Ascending aorta (tissue), 2 donors: ENCODE measurements around the gene MMP20. TPM values are rescaled to one million over a fixed set of nuclear protein-coding genes. Genes with fewer than 3 reads are reported as not detected.

Experiments used
- DNase-seq, 2 donors: peaks; one replicate each; pipeline ENCODE4 v3.0.0-alpha.2; 2019; ENCODE audit warnings: low spot score in 2 of 2
- H3K27ac ChIP-seq, 2 donors: fragments of 200-600 bp; sonication (generic); one replicate each; pipeline ENCODE4 v1.5.1; 2016 to 2017; ENCODE audit warnings: mild to moderate bottlenecking in 1 of 2
- H3K27me3 ChIP-seq: fragments of 200-600 bp; sonication (generic); one replicate; pipeline ENCODE4 v1.5.1; 2017
- H3K36me3 ChIP-seq, 2 donors: fragments of 200-600 bp; sonication (generic); one replicate each; pipeline ENCODE4 v1.5.1; 2016
- H3K4me1 ChIP-seq, 2 donors: fragments of 200-600 bp; sonication (generic); one replicate each; pipeline ENCODE4 v1.5.1; 2016 to 2017; ENCODE audit warnings: mild to moderate bottlenecking in 1 of 2
- H3K4me3 ChIP-seq, 2 donors: fragments of 200-600 bp; sonication (generic); one replicate each; pipeline ENCODE4 v1.5.1; 2016 to 2017; ENCODE audit warnings: mild to moderate bottlenecking in 1 of 2
- H3K9me3 ChIP-seq, 2 donors: fragments of 200-600 bp; sonication (generic); one replicate each; pipeline ENCODE4 v1.5.1; 2016
- intact Hi-C: fragments of 100-400 bp; cut with DNase I; formaldehyde crosslinking; loops from one replicate; pipeline ENCODE4 v1.15.1; 2023
- total RNA-seq: library from RNA; depleted of rRNA; stranded (reverse); fragments of >200 nt; gene quantifications from one replicate; pipeline ENCODE4 v1.1.0, GENCODE V29; 2016
- TF ChIP-seq, protein P1 (sequence below), 3 experiments: fragments of 200-600 bp in 2 of 3; fragments of 450-650 bp in 1 of 3; sonication (generic) in 2 of 3; IDR thresholded peaks; one replicate each; pipeline ENCODE4 v1.5.1; 2016 to 2019; ENCODE audit warnings: antibody characterized with exemption in 3 of 3, mild to moderate bottlenecking in 1 of 3, moderate library complexity in 1 of 3

The MMP20 gene
- total RNA-seq, 1 donor from 2014 or later: not detected

GRCh38 chr11:102620818-102621561 lies 4.1 kb downstream of the MMP20 start:
- H3K4me3 ChIP-seq: no peak overlapping the region
- H3K4me1 ChIP-seq: peaks cover 0 to 2% of the 10 kb centered on the region in 2 donors
- intact Hi-C loops: no loop called here
- peak overlapping the region in 1 of 2 donors; percentile 39 for H3K27ac ChIP-seq
- peak in 1 of 2 donors; percentile 71 for DNase-seq
- no peaks in the 10 kb centered on the region for H3K36me3 ChIP-seq
- TF ChIP-seq, protein P1, sequence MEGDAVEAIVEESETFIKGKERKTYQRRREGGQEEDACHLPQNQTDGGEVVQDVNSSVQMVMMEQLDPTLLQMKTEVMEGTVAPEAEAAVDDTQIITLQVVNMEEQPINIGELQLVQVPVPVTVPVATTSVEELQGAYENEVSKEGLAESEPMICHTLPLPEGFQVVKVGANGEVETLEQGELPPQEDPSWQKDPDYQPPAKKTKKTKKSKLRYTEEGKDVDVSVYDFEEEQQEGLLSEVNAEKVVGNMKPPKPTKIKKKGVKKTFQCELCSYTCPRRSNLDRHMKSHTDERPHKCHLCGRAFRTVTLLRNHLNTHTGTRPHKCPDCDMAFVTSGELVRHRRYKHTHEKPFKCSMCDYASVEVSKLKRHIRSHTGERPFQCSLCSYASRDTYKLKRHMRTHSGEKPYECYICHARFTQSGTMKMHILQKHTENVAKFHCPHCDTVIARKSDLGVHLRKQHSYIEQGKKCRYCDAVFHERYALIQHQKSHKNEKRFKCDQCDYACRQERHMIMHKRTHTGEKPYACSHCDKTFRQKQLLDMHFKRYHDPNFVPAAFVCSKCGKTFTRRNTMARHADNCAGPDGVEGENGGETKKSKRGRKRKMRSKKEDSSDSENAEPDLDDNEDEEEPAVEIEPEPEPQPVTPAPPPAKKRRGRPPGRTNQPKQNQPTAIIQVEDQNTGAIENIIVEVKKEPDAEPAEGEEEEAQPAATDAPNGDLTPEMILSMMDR (IDR thresholded peaks at IDR 0.05): no peak
- no peaks in the 10 kb centered on the region for H3K9me3 ChIP-seq
- H3K27me3 ChIP-seq: no peaks in the 10 kb centered on the region

DNA sequence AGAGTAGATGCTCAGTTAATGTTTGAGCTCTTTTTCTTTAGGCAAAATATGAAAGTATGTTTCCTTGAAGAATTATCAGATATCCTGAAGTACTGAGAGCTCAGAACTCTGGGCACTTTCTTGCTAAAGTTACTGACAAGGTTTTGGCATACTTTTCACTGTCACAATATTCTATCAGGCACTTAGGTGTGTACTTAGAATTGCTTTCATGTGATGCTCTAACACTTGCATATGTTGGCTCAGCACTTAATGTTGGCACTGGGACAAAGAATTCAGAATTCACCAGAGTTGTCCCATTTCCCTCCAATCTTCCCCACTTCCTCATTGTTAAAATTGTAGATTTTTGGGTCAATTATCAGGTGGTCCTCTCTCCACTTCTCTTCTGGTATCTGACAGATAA lies 5.0 kb downstream of the MMP20 start:
- Histone ChIP-seq H3K4me1 (peaks cover 0 to 2% of the 10 kb centered on the region in 2 donors), H3K4me3 (no peak overlapping the region), H3K36me3 (no peaks in the 10 kb centered on the region), H3K27ac (no peak overlapping the region), H3K27me3 (no peaks in the 10 kb centered on the region), H3K9me3 (no peaks in the 10 kb centered on the region)
- TF ChIP-seq, protein P1 (IDR thresholded peaks at IDR 0.05): no peak
- intact Hi-C loops: no loop called here
- DNase-seq: no peak

GRCh38 chr11:102617466-102618008 lies 7.6 kb downstream of the MMP20 start:
- intact Hi-C loops: no loop called here
- no peak for DNase-seq

GRCh38 chr11:102615894-102616432 lies 9.2 kb downstream of the MMP20 start:
- H3K27me3 ChIP-seq: no peaks in the 10 kb centered on the region
- H3K4me3 ChIP-seq: no peak overlapping the region
- H3K36me3 ChIP-seq: no peaks in the 10 kb centered on the region
- no peak for DNase-seq
- TF ChIP-seq, protein P1 (IDR thresholded peaks at IDR 0.05): no peak
- intact Hi-C loops: no loop called here
- no peaks in the 10 kb centered on the region for H3K4me1 ChIP-seq
- no peak overlapping the region for H3K27ac ChIP-seq
- no peaks in the 10 kb centered on the region for H3K9me3 ChIP-seq

More at GRCh38 chr11:102617466-102618008, 7.6 kb downstream of the MMP20 start:
- TF ChIP-seq, protein P1 (IDR thresholded peaks at IDR 0.05): no peak
- peaks cover 0 to 2% of the 10 kb centered on the region in 2 donors for H3K4me1 ChIP-seq
- no peaks in the 10 kb centered on the region for H3K9me3 ChIP-seq
- no peaks in the 10 kb centered on the region for H3K36me3 ChIP-seq
- H3K27ac ChIP-seq: no peak overlapping the region
- no peak overlapping the region for H3K4me3 ChIP-seq
- no peaks in the 10 kb centered on the region for H3K27me3 ChIP-seq

- Histone ChIP-seq H3K4me1 (no peaks in the 10 kb centered on the region), H3K27ac (no peak overlapping the region), H3K36me3 (no peaks in the 10 kb centered on the region), H3K4me3 (no peak overlapping the region), H3K9me3 (no peaks in the 10 kb centered on the region), H3K27me3 (no peaks in the 10 kb centered on the region)
- DNase-seq: no peak
- intact Hi-C loops: no loop called here
- TF ChIP-seq, protein P1 (IDR thresholded peaks at IDR 0.05): no peak
Measured at GRCh38 chr11:102615077-102615893, 9.8 kb downstream of the MMP20 start.
